Peyer's patch (tissue), 4 donors: ENCODE results near the gene PTPRM.

Experiments
- CTCF ChIP-seq, 6 experiments: fragments of 450-650 bp in 4 of 6; fragments of 200-600 bp in 2 of 6; sonication (generic) in 1 of 6; IDR thresholded peaks; one replicate each; pipeline ENCODE4 v1.5.1; 2017 to 2019; ENCODE audit warnings: antibody characterized with exemption in 6 of 6, mild to moderate bottlenecking in 3 of 6, moderate library complexity in 1 of 6
- POLR2A ChIP-seq, 2 donors: fragments of 450-650 bp; IDR thresholded peaks; one replicate each; pipeline ENCODE4 v1.5.1; 2017; ENCODE audit warnings: antibody characterized with exemption in 2 of 2, mild to moderate bottlenecking in 2 of 2, moderate library complexity in 2 of 2

DNA sequence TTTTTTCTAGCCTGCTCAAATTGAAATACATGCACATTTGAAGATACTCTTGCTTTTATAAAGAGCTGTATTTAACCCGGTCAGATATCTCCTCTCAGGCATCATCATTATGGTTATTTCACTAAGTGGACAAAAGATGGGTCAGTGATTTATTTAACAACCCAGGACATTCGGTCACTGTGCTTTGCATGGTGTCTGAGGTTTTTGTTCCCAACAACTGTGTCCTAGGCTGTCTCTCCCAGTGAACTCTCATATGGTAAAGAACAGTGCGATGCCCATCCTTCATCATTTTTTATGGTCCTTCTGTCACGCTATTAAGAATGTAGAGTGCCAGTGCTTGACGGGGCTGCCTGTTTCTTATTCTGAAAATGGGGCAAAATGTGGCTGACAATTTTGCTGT lies 372.4 kb downstream of the PTPRM start:
- TF ChIP-seq CTCF (IDR thresholded peaks at IDR 0.05) (no peak), POLR2A (IDR thresholded peaks at IDR 0.05) (no peak)
